ENCODE measurements around the gene WNT11.

WNT11 gene

DNA sequence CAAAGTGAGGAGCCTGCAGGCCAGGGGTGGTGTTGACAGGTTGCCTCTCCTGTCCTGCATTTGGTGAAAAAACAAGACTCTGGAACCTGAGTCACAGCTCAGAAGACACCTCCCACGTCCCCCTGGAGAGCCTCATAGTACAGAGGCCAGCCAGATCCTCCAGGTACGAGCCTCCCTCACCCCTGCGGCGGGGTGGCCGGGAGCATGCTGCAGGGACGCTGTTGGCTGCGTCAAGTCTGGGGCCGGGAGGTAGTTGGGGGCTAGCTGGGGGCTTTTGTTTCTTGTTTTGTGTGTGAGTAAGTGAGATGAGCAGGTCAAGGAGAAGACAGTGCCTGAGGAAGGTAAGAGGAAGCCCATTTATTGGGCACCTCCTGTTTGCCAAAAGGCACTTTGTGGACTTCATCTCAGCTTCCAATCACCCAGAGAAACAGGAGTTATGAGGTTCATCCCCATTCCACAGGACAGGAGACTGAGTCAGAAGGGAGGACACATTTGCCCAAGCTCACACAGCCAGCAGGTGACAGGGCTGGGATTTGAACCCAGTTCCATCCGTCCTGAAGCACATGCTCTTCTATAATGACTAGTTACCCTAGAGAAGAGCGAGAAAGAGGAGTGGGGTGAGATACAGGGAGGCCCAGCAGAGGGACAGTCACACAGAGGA lies 18.3 kb upstream of the WNT11 start:
- TF ChIP-seq ARNTL (CRISPR knock-in tag; IDR thresholded peaks at IDR 0.05; ENCODE audit: borderline replicate concordance, low read depth) (no peak), RARB (CRISPR knock-in tag; IDR thresholded peaks at IDR 0.05) (no peak), OSR1 (CRISPR knock-in tag; IDR thresholded peaks at IDR 0.05) (no peak), ZNF8 (CRISPR knock-in tag; IDR thresholded peaks at IDR 0.05) (no peak), ZFP30 (CRISPR knock-in tag; IDR thresholded peaks at IDR 0.05) (no peak), PPARA (CRISPR knock-in tag; IDR thresholded peaks at IDR 0.05; ENCODE audit: borderline replicate concordance) (no peak), TSHZ2 (CRISPR knock-in tag; IDR thresholded peaks at IDR 0.05) (no peak), BACH2 (CRISPR knock-in tag; IDR thresholded peaks at IDR 0.05; ENCODE audit: borderline replicate concordance) (no peak), ISL1 (CRISPR knock-in tag; IDR thresholded peaks at IDR 0.05) (no peak), POU6F1 (CRISPR knock-in tag; IDR thresholded peaks at IDR 0.05; ENCODE audit: borderline replicate concordance, low read depth) (no peak), TCF4 (CRISPR knock-in tag; IDR thresholded peaks at IDR 0.05; ENCODE audit: borderline replicate concordance) (no peak), GLIS3 (CRISPR knock-in tag; IDR thresholded peaks at IDR 0.05) (no peak), CREB5 (CRISPR knock-in tag; IDR thresholded peaks at IDR 0.05; ENCODE audit: low read depth) (no peak), ZFP3 (CRISPR knock-in tag; IDR thresholded peaks at IDR 0.05) (no peak)
- TF ChIP-seq, protein P1, sequence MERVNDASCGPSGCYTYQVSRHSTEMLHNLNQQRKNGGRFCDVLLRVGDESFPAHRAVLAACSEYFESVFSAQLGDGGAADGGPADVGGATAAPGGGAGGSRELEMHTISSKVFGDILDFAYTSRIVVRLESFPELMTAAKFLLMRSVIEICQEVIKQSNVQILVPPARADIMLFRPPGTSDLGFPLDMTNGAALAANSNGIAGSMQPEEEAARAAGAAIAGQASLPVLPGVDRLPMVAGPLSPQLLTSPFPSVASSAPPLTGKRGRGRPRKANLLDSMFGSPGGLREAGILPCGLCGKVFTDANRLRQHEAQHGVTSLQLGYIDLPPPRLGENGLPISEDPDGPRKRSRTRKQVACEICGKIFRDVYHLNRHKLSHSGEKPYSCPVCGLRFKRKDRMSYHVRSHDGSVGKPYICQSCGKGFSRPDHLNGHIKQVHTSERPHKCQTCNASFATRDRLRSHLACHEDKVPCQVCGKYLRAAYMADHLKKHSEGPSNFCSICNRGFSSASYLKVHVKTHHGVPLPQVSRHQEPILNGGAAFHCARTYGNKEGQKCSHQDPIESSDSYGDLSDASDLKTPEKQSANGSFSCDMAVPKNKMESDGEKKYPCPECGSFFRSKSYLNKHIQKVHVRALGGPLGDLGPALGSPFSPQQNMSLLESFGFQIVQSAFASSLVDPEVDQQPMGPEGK (CRISPR knock-in tag; IDR thresholded peaks at IDR 0.05; ENCODE audit: borderline replicate concordance), result no peak
- TF ChIP-seq, protein P2, sequence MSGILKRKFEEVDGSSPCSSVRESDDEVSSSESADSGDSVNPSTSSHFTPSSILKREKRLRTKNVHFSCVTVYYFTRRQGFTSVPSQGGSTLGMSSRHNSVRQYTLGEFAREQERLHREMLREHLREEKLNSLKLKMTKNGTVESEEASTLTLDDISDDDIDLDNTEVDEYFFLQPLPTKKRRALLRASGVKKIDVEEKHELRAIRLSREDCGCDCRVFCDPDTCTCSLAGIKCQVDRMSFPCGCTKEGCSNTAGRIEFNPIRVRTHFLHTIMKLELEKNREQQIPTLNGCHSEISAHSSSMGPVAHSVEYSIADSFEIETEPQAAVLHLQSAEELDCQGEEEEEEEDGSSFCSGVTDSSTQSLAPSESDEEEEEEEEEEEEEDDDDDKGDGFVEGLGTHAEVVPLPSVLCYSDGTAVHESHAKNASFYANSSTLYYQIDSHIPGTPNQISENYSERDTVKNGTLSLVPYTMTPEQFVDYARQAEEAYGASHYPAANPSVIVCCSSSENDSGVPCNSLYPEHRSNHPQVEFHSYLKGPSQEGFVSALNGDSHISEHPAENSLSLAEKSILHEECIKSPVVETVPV (CRISPR knock-in tag; IDR thresholded peaks at IDR 0.05), result no peak
- ATAC-seq, result no peak

DNA sequence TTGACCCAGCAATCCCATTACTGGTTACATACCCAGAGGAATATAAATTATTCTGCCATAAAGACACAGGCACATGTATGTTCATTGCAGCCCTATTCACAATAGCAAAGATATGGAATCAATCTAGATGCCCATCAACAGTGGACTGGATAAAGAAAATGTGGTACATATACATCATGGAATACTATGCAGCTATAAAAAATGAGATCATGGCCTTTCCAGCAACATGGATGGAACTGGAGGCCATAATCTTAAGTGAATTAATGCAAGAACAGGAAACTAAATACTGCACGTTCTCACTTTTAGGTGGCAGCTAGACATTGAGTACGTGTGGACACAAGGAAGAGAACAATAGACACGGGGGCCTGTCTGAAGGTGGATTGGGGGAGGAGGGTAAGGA lies 15.1 kb upstream of the WNT11 start:
- TF ChIP-seq ZNF565 (CRISPR knock-in tag; conservative IDR thresholded peaks at IDR 0.05; ENCODE audit: low read depth), result no peak
- TF ChIP-seq ZNF8 (CRISPR knock-in tag; IDR thresholded peaks at IDR 0.05), result peak; percentile 62
- no peak for ATAC-seq

DNA sequence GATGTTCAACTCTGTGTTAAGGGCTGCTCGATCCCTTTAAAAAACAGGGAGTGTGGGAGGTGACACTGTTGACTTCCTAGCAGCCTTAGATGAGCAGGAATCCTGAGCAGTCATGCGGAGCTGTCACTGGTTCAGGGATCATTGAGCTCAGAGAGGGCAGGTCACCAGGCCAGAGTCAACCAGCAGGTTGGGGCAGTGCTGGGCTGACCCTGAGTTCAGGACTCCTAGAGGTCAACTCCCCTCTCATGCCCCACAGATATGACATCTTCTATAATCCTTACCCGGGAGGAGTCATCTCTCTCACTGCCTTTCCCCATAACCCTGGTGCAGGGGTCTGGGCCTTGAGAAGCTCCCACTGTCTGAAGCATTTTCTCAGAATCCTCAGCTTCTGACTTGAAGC lies 12.9 kb upstream of the WNT11 start:
- ATAC-seq, result no peak
- TF ChIP-seq, protein P2 (CRISPR knock-in tag; IDR thresholded peaks at IDR 0.05), result no peak
- TF ChIP-seq TOX (CRISPR knock-in tag; IDR thresholded peaks at IDR 0.05; ENCODE audit: borderline replicate concordance) (no peak), POU6F1 (CRISPR knock-in tag; IDR thresholded peaks at IDR 0.05; ENCODE audit: borderline replicate concordance, low read depth) (no peak), ZNF70 (CRISPR knock-in tag; IDR thresholded peaks at IDR 0.05) (no peak), ISL1 (CRISPR knock-in tag; IDR thresholded peaks at IDR 0.05) (no peak), ESRRG (CRISPR knock-in tag; IDR thresholded peaks at IDR 0.05) (no peak), ZC3H10 (CRISPR knock-in tag; IDR thresholded peaks at IDR 0.05) (no peak), PPARA (CRISPR knock-in tag; IDR thresholded peaks at IDR 0.05; ENCODE audit: borderline replicate concordance) (no peak)
- TF ChIP-seq, protein P1 (CRISPR knock-in tag; IDR thresholded peaks at IDR 0.05; ENCODE audit: borderline replicate concordance), result no peak

All from SK-N-SH treated with all-trans-retinoic acid at 6 μM for 48 hours (cell line).